ENCODE results near the gene BAG3. TPM values are rescaled to one million over a fixed set of nuclear protein-coding genes. Genes with fewer than 3 reads are reported as not detected.

The BAG3 gene
- polyA plus RNA-seq, 1 donor from 2014 or later: 0.61 TPM

GRCh38 chr10:119655566-119656001 lies 4.4 kb downstream of the BAG3 start:
- TF ChIP-seq SMC3 (conservative IDR thresholded peaks at IDR 0.05; ENCODE audit: poor library complexity) (no peak), RAD21 (conservative IDR thresholded peaks at IDR 0.05) (no peak), EP300 (conservative IDR thresholded peaks at IDR 0.05; ENCODE audit: poor library complexity, severe bottlenecking) (no peak), TAF1 (IDR thresholded peaks at IDR 0.05; ENCODE audit: low read depth) (no peak), MXI1 (conservative IDR thresholded peaks at IDR 0.05; ENCODE audit: poor library complexity, severe bottlenecking) (no peak), POLR2AphosphoS5 (IDR thresholded peaks at IDR 0.05) (no peak), EZH2 (IDR thresholded peaks at IDR 0.05; ENCODE audit: borderline replicate concordance, insufficient read depth, low read length, poor library complexity, severe bottlenecking) (no peak)
- TF ChIP-seq, protein P1, sequence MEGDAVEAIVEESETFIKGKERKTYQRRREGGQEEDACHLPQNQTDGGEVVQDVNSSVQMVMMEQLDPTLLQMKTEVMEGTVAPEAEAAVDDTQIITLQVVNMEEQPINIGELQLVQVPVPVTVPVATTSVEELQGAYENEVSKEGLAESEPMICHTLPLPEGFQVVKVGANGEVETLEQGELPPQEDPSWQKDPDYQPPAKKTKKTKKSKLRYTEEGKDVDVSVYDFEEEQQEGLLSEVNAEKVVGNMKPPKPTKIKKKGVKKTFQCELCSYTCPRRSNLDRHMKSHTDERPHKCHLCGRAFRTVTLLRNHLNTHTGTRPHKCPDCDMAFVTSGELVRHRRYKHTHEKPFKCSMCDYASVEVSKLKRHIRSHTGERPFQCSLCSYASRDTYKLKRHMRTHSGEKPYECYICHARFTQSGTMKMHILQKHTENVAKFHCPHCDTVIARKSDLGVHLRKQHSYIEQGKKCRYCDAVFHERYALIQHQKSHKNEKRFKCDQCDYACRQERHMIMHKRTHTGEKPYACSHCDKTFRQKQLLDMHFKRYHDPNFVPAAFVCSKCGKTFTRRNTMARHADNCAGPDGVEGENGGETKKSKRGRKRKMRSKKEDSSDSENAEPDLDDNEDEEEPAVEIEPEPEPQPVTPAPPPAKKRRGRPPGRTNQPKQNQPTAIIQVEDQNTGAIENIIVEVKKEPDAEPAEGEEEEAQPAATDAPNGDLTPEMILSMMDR (IDR thresholded peaks at IDR 0.05; ENCODE audit: poor library complexity, severe bottlenecking): no peak
- no peak overlapping the region for H3K4me2 ChIP-seq (ENCODE audit: low read length)
- H2AFZ ChIP-seq (ENCODE audit: low read depth, low read length): no peak overlapping the region
- H3K9me3 ChIP-seq (ENCODE audit: low read length): no peaks in the 10 kb centered on the region
- no peaks in the 10 kb centered on the region for H3K79me2 ChIP-seq (replicated peaks; ENCODE audit: insufficient read depth, low read length)
- H3K4me3 ChIP-seq (ENCODE audit: low read length): no peak overlapping the region
- no peaks in the 10 kb centered on the region for H3K9me2 ChIP-seq (ENCODE audit: insufficient read depth, low read length)
- H3K9ac ChIP-seq (ENCODE audit: low read length): no peak overlapping the region
- no peaks in the 10 kb centered on the region for H3K36me3 ChIP-seq (ENCODE audit: insufficient read depth, low read length)
- H3F3A ChIP-seq (ENCODE audit: insufficient read depth, low read length, poor library complexity, severe bottlenecking): no peaks in the 10 kb centered on the region
- H4K20me1 ChIP-seq (ENCODE audit: insufficient read depth): no peaks in the 10 kb centered on the region
- peaks cover 3% of the 10 kb centered on the region for H3K27me3 ChIP-seq (ENCODE audit: insufficient read depth, low read depth, low read length)
- no peak overlapping the region for H3K27ac ChIP-seq (ENCODE audit: low read length)

DNA sequence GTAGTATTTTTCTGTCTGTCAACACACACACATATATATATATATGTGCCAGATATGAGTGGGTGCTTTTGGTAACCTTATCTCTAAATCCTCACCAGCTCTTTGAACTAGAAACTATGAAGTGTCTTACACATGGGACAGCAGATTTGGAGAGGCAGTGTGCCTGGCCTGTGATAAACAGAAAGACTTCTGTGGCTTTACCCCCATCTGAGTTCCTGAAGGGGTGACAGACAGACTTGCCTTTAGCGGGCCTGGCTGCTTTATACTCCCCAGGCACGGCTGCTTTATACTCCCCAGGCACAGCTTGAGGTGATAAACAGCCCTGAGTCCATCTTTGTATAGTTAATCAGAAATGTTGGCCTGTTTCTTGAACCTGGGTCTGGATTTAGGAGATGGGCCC lies 5.6 kb downstream of the BAG3 start:
- H3K4me2 ChIP-seq (ENCODE audit: low read length): no peak overlapping the region

DNA sequence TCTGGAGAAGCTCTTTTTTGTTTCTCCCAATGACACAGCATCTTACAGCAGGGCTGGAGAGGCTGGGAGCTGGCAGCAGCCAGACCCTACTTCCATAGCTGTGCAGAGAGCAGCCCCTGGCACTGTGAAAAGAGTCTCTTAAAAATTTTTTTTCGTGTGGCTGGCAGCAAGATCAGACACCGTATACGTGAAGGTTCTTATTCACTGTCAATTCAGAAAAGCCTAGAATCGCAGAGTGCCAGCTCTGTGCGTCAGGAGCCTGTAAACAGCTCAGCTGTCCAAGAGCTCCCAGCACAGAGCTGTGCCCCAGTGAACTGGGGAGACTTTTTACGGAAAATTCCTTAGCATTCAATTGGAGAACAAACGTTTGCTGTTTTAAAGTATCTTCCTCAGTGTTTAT lies 6.5 kb downstream of the BAG3 start:
- Histone ChIP-seq H3K4me3 (ENCODE audit: low read length) (no peak overlapping the region), H3K79me2 (replicated peaks; ENCODE audit: insufficient read depth, low read length) (no peaks in the 10 kb centered on the region), H3F3A (ENCODE audit: insufficient read depth, low read length, poor library complexity, severe bottlenecking) (no peaks in the 10 kb centered on the region), H3K27ac (ENCODE audit: low read length) (no peak overlapping the region), H3K9me2 (ENCODE audit: insufficient read depth, low read length) (no peaks in the 10 kb centered on the region), H4K20me1 (ENCODE audit: insufficient read depth) (no peaks in the 10 kb centered on the region), H3K27me3 (ENCODE audit: insufficient read depth, low read depth, low read length) (no peaks in the 10 kb centered on the region), H3K4me2 (ENCODE audit: low read length) (no peak overlapping the region), H3K9me3 (ENCODE audit: low read length) (no peaks in the 10 kb centered on the region), H3K9ac (ENCODE audit: low read length) (no peak overlapping the region), H2AFZ (ENCODE audit: low read depth, low read length) (no peak overlapping the region), H3K36me3 (ENCODE audit: insufficient read depth, low read length) (no peaks in the 10 kb centered on the region)
- TF ChIP-seq, protein P1 (IDR thresholded peaks at IDR 0.05; ENCODE audit: poor library complexity, severe bottlenecking): no peak
- no peak for TF ChIP-seq POLR2AphosphoS5 (IDR thresholded peaks at IDR 0.05)
- TF ChIP-seq RAD21 (conservative IDR thresholded peaks at IDR 0.05): no peak
- TF ChIP-seq MXI1 (conservative IDR thresholded peaks at IDR 0.05; ENCODE audit: poor library complexity, severe bottlenecking): no peak
- TF ChIP-seq EP300 (conservative IDR thresholded peaks at IDR 0.05; ENCODE audit: poor library complexity, severe bottlenecking): no peak
- no peak for TF ChIP-seq EZH2 (IDR thresholded peaks at IDR 0.05; ENCODE audit: borderline replicate concordance, insufficient read depth, low read length, poor library complexity, severe bottlenecking)
- no peak for TF ChIP-seq TAF1 (IDR thresholded peaks at IDR 0.05; ENCODE audit: low read depth)
- TF ChIP-seq SMC3 (conservative IDR thresholded peaks at IDR 0.05; ENCODE audit: poor library complexity): no peak
- TF ChIP-seq REST (IDR thresholded peaks at IDR 0.05; ENCODE audit: borderline replicate concordance): no peak

More for the DNA sequence above, 5.6 kb downstream of the BAG3 start:
- H3K9me3 ChIP-seq (ENCODE audit: low read length): no peaks in the 10 kb centered on the region
- H3F3A ChIP-seq (ENCODE audit: insufficient read depth, low read length, poor library complexity, severe bottlenecking): no peaks in the 10 kb centered on the region
- no peaks in the 10 kb centered on the region for H4K20me1 ChIP-seq (ENCODE audit: insufficient read depth)
- no peak overlapping the region for H3K9ac ChIP-seq (ENCODE audit: low read length)
- no peaks in the 10 kb centered on the region for H3K27me3 ChIP-seq (ENCODE audit: insufficient read depth, low read depth, low read length)
- H3K79me2 ChIP-seq (replicated peaks; ENCODE audit: insufficient read depth, low read length): no peaks in the 10 kb centered on the region
- H3K4me3 ChIP-seq (ENCODE audit: low read length): no peak overlapping the region
- no peaks in the 10 kb centered on the region for H3K36me3 ChIP-seq (ENCODE audit: insufficient read depth, low read length)
- H3K27ac ChIP-seq (ENCODE audit: low read length): no peak overlapping the region
- no peaks in the 10 kb centered on the region for H3K9me2 ChIP-seq (ENCODE audit: insufficient read depth, low read length)
- no peak overlapping the region for H2AFZ ChIP-seq (ENCODE audit: low read depth, low read length)
- TF ChIP-seq, protein P1 (IDR thresholded peaks at IDR 0.05; ENCODE audit: poor library complexity, severe bottlenecking): no peak
- no peak for TF ChIP-seq TAF1 (IDR thresholded peaks at IDR 0.05; ENCODE audit: low read depth)
- no peak for TF ChIP-seq POLR2AphosphoS5 (IDR thresholded peaks at IDR 0.05)

All from neural cell (in vitro differentiated cells).